HG03175 (cell line): ENCODE results near the gene CAMTA1.

Experiments used
- ATAC-seq: cut with Tn5 transposase; IDR thresholded peaks from one replicate; pipeline ENCODE4 v1.9.1; 2021; ENCODE audit warnings: mild to moderate bottlenecking, moderate library complexity; ENCODE audit not compliant: unreplicated experiment

The CAMTA1 gene

DNA sequence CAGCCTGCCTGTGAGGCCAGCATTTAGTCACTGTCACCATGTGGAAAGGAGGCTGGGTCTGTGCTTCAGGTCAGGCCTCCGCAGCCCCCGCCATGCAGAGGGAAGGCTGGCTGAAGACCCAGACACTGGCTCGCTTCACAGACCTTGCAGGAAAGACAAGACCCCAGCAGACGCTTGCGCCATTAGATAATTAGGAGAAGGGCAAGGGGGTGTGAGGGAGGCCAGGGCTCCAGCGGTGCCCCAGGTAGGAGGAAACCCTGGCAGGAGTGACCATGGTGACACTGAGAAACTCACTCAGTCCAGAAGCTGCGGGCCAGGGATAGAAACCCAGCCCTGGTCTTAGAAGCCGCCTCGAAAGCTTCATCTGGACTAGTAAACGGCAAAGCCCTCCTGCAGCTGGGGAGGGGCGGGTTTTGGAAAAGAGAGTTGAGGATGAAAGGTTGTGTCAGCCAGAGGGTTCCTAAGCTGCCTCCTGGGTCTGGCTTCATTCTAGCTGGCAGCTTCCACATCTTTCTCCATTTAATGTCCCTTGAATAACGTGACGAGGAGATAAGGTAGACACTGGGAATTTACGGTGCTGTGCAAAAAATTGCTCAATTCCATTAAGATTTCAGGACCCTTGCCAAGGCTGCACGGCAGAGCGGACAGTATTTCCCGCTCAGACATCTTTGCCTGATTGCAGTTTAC is 691.8 kb downstream of the CAMTA1 start:
- no peak for ATAC-seq

DNA sequence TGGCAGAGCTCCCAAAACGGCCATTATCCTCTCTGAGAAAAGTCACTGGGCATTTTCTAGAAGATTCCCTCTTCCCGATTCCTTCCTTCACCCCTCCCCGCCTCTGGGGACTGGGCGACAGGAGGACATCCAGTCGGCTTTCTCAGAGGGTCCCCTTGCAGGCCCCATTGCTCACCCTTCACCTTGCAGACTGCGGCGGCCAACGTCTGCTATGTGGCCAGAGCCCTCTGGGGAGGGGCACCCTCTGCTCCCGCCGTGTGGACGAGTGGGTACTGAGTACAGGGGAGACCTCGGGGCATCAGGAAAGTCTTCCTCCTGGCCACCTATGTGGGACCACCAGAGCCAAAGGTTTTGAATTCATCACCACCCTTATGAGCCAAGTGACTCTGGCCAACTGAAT is 692.3 kb downstream of the CAMTA1 start:
- no peak for ATAC-seq

- no peak for ATAC-seq
These were observed 693.0 kb downstream of the CAMTA1 start for GRCh38 chr1:7478142-7478790.

GRCh38 chr1:7478809-7479499 is 693.7 kb downstream of the CAMTA1 start:
- no peak for ATAC-seq

GRCh38 chr1:7479571-7479970 is 694.3 kb downstream of the CAMTA1 start:
- ATAC-seq: no peak

DNA sequence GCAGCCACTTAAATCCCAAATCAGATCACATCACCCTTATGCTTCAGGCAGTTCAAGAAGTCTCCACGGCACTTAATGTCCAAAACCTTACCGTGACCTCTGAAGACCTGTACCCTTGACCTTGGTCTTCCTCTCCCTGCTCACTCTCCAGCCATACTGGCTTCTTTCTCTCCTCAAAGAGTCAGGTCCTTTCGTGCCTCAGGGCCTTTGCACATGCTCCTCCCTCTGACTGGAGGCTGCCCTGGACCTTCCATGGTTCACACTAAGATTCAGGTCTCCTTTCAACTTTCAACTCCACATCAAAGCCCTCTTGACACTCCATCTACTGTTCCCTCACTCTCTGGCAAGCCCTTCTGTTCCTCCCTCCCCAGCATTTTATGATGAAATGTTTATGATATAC is 695.9 kb downstream of the CAMTA1 start:
- ATAC-seq: no peak

GRCh38 chr1:7482077-7482476 is 696.8 kb downstream of the CAMTA1 start:
- ATAC-seq: no peak

DNA sequence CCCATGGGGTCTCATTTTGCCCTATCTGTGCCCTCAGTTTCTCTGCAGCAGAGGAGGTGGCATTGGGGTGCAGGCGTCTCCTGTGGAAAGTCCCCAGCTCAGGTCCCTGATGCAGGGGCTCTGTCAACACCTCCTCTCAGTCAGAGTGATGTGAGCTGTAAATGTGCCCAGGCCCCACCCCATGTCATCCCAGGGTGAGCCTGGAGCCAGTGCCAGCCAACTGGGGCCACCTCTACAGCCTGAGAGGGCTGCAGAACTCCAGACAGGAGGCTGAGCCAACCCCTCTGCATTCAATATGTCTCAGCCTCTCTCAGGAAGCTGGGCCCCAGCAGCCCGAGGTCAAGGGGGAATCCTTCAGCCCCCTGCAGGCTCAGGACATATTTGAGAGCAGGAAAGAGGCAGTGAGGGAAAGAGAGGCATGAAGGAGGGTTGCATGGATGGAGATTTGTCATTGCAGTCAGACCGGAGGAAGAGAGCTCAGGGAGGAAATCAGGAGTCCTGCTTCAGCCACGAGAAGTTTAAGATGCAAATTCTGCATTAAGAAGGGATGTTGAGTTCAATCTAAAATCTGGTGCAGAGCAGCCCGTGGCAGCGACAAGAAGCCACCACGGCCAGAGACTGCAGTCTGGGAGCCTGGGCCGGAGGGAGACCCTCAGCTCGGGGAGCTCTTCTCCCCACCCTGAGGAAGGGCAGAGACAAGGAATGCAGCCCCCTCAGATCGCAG is 697.7 kb downstream of the CAMTA1 start:
- no peak for ATAC-seq

DNA sequence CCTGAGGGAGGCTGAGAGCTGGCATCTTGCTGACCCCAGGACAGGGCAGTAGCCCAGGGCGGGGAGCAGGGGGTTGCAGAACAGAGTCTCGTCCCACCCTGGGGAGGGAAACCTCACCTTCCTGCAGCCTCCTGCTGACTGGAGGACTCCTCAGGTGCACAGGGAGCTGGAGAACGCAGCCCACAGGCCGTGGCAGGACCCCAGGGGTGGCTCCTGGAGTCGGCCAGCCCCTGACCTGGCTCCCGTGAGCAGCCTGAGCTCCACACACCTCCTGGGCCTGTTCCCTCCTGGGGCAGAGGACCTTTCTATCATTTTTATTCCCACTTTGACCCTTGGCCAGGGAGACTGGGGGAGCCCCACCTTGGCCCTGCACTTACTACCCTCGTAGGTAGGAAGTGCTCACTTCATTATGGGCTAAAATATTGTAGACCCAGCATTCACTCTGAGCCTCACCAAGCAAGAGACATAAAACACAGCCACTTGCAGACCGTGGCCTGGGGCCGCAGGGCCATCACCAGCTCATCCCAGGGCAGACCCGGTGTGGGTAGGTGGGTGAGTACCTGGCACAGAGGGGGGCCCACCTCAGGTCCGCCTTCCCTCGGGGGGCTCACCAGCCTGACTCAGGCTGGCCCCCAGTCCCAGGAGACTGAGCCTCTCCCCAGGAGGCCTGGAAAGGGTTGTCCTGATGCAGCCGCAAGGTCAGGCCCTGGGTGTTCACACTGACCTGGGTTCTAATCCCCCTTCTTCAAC is 698.6 kb downstream of the CAMTA1 start:
- no peak for ATAC-seq

GRCh38 chr1:7485086-7485780 is 700.0 kb downstream of the CAMTA1 start:
- ATAC-seq: no peak

GRCh38 chr1:7485826-7486225 is 700.6 kb downstream of the CAMTA1 start:
- ATAC-seq: no peak

GRCh38 chr1:7487766-7488474 is 702.7 kb downstream of the CAMTA1 start:
- no peak for ATAC-seq

DNA sequence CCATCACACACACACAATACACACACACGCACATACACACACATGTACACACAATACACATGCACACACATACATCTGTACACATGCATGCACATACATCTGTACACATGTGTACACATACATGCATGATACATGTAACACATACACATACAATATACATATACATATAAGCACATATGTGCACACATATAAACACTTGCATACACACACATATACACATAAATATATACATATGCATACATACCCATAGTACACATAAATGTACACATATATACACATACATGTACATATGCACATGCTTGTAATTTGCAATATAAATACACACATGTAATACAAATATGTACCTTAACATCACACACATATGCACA is 703.2 kb downstream of the CAMTA1 start:
- ATAC-seq: no peak

DNA sequence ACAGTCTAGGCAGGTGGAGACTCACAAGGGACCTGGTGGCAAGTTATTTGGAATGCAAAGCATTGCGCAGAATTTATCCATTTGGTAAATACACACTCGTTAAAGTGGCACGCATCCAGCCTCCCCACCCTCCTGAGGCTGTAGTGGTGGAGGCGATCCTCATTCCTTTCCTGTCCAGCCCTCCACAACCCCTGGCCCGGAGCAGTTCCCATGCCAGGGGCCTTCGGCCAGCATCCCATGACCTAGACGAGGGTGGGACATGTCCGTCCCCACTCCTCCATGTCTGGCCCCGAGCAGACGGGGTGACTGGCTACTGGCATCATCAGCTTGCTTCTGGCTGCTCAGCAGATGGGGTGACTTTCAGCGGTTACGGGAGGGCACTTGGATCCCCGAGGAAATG is 704.3 kb downstream of the CAMTA1 start:
- ATAC-seq: no peak

DNA sequence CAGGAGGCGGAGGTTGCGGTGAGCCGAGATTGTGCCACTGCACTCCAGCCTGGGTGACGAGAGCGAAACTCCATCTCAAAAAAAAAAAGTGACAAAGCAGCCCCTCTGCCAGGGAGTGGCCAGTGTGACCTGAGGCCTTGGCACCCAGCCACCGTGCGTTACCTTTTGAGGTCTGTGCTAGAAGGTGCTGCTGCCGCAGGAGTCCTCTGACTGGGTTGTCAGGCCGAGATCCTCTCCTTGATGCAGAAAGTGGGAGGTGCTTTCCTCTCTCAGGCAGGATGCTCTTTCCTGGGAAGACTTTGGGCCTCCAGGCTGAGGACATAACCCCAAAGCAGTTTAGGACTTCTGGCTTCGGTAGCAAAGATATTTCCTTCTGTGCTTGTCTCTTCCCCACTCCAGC is 705.3 kb downstream of the CAMTA1 start:
- ATAC-seq: no peak

DNA sequence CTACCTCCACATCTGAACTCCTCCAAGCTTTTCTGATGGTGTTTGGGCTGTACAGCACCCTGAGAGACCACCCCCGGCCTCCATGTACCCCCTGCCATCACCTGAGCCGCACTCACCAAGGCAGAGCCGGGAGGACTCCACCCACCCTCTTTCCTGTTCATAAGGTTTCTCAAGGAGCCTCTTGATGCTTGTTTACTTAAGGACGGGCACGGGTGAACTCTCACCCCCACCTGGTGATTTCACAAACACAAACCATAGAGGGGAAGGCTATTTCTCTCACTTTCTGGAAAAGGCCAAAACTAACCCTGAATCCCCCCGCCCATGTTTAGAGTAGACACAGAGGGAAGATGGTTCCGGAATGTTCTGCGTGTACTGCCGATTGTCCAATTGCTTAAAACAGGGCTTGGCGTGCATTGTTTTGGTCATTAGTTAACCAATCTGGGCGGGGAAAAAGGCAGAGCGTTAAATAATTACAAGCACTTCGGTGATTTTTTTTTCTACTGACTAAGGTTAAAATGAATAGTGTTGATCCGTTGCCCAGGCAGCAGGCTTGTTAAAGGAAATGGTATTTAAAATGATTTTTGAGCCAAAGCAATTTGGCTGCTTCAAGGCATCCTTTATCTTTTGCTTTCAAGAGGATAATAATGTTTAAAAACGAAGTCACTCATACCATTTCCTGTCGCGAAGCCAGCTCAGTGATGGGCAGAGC is 706.0 kb downstream of the CAMTA1 start:
- ATAC-seq: no peak

DNA sequence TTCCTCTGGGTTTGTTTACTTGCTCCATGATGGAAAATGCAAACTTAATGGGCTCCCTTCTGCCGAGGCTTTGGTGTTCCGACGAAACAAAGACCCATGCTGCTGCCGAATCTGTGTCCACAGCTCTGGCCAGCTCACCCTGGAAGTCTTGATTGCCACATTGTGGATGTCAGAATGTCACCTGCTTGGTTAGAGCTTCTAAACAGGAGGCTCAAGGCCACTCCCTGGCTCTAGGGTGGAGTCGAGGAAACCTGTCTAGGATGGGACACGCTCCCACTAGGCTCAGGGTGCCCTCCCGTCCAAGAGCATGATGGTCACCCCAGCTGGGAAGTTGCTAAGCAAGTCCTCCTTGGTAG is 706.5 kb downstream of the CAMTA1 start:
- no peak for ATAC-seq

DNA sequence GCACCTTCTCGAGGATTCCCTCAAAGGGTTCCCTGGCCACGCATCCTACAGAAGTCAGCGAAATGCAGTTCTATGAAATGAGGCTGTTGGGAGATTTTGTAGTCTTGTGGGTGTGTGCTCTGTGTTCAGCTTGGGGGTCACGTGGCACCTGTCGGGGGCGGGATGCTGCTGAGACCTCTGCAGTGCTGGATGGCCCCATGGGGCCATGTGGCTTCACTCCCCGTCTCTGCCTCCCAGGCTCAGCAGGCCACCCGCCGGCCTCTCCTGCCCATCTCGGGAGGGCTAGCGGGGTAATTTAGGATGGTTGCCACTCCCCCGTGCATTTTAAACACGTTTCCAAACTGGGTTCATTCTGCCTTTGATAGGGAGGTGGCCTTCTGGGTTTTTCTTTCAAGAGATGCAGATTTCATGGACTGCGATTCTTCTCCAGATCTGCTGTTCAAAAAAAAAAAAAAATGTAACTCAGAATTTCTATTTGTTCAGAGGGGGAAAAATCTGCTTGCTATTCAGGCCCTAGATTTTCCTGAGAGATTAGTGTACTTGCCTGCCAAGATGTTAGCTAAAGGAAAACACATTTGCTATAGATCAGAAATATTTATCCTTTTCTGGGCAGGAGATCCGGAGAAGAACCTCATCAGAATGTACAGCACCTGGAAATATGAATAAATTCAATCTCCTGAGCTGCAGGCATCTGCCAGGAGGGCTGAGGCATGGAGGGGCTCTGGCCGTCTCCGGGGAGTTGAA is 708.6 kb downstream of the CAMTA1 start:
- no peak for ATAC-seq
